ENCODE data around the gene FN3KRP.

- TF ChIP-seq E2F4 (CRISPR knock-in tag; IDR thresholded peaks at IDR 0.05; ENCODE audit: borderline replicate concordance, low read depth) (no peak), ATF3 (CRISPR knock-in tag; conservative IDR thresholded peaks at IDR 0.05) (no peak), RELA (CRISPR knock-in tag; IDR thresholded peaks at IDR 0.05; ENCODE audit: borderline replicate concordance) (no peak), ESRRA (CRISPR knock-in tag; IDR thresholded peaks at IDR 0.05; ENCODE audit: borderline replicate concordance) (no peak), ZNF138 (CRISPR knock-in tag; conservative IDR thresholded peaks at IDR 0.05) (no peak)
These were observed 25.6 kb upstream of the FN3KRP start for GRCh38 chr17:82690786-82691489.

Measured in WTC11 (cell line).